Gastroesophageal sphincter (tissue), 4 donors: ENCODE results near the gene ATP5IF1. TPM values are rescaled to one million over a fixed set of nuclear protein-coding genes. Genes with fewer than 3 reads are reported as not detected.
A peak's percentile ranks its signal among the peaks of the same experiment; 100 is the strongest.

ENCODE experiments used
- ATAC-seq: fragments of 150-250 bp; one replicate; pipeline ENCODE4 v1.9.1; 2016; ENCODE audit warnings: mild to moderate bottlenecking, moderate library complexity
- H3K27ac ChIP-seq, 4 donors: fragments of 200-600 bp; sonication (generic) in 3 of 4; 1 replicate in 3 of 4; 2 replicates in 1 of 4; pipeline ENCODE4 v1.5.1; 2016 to 2019
- H3K27me3 ChIP-seq: fragments of 200-600 bp; sonication (generic); one replicate; pipeline ENCODE4 v1.5.1; 2019
- H3K36me3 ChIP-seq, 2 donors: fragments of 200-600 bp; sonication (generic); one replicate each; pipeline ENCODE4 v1.5.1; 2019; ENCODE audit warnings: control low read depth in 1 of 2
- H3K4me1 ChIP-seq, 3 donors: fragments of 200-600 bp; sonication (generic); 1 replicate in 2 of 3; 2 replicates in 1 of 3; pipeline ENCODE4 v1.5.1; 2016 to 2019; ENCODE audit warnings: control low read depth in 2 of 3
- H3K4me3 ChIP-seq, 2 donors: fragments of 200-600 bp; sonication (generic); one replicate each; pipeline ENCODE4 v1.5.1; 2019; ENCODE audit warnings: mild to moderate bottlenecking in 1 of 2, moderate library complexity in 1 of 2
- H3K9me3 ChIP-seq, 3 donors: fragments of 200-600 bp; sonication (generic); one replicate each; pipeline ENCODE4 v1.5.1; 2017 to 2019; ENCODE audit warnings: control low read depth in 2 of 3
- EP300 ChIP-seq: sonication (generic); formaldehyde crosslinking; IDR thresholded peaks from one replicate; pipeline ENCODE4 v1.6.1; 2017; ENCODE audit warnings: antibody characterized with exemption, mild to moderate bottlenecking
- POLR2A ChIP-seq, 2 donors: fragments of 450-650 bp; IDR thresholded peaks; one replicate each; pipeline ENCODE4 v1.6.1; 2017; ENCODE audit warnings: antibody characterized with exemption in 2 of 2, mild to moderate bottlenecking in 2 of 2, moderate library complexity in 1 of 2
- POLR2AphosphoS5 ChIP-seq: sonication (generic); formaldehyde crosslinking; IDR thresholded peaks from one replicate; pipeline ENCODE4 v1.6.1; 2017; ENCODE audit warnings: antibody characterized with exemption
- WGBS, 2 donors: methylation state at CpG; one replicate each; pipeline ENCODE4 v1.1.5; 2018; ENCODE audit warnings: low coverage in 1 of 2; 5-methylcytosine and 5-hydroxymethylcytosine counted together
- total RNA-seq, 4 donors: library from RNA; depleted of rRNA; stranded (reverse); fragments of >200 nt; gene quantifications; one replicate each; pipeline ENCODE4 v1.1.0, GENCODE V29; 2016
- TF ChIP-seq, protein P1 (sequence below), 4 experiments: fragments of 200-600 bp in 2 of 4; fragments of 450-650 bp in 2 of 4; sonication (generic) in 1 of 4; IDR thresholded peaks; one replicate each; pipeline ENCODE4 v1.5.1; 2017 to 2019; ENCODE audit warnings: antibody characterized with exemption in 4 of 4, mild to moderate bottlenecking in 2 of 4, moderate library complexity in 2 of 4

Gene ATP5IF1
- total RNA-seq, 4 donors from 2014 or later = 125 to 266 (median 157) TPM

DNA sequence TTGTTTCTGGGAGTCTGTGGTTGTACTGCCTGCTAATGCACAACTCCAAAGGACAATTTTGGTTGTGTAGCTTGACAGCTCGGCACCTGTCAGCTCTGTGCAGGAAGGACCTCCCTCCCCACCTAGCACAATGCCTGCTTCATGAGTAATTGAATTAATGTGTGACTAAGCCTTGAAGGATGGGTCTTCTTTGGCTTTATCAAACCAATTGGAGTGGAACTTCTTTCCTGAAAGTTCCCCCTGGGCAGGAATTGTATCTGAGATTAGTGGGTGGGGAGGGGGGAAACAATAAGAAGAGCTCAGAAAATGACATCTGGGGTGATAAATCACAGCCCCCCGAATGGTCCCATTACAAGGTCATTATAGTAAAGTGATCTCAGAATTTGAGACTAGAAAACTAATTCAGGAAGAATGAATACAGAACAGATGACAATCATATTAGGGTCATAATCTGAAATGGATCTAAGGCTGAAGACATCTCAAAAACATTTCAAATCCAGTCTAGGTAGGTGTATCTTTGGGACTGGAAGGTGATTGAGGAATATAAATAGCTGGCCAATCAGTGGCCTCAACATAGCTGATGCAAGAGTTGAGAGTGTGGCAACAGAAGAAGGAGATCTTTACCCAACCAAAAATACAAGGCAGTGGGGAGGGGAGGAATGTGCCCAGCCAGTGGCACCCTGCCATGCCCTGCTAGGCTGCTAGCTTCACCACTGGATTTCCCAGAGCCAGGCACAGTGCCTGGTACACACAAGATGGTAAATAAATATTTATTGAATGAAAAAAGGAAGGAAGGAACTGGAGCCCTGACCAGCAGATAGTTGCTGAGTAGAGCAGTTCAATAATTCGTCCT, 13.3 kb downstream of the ATP5IF1 start:
- Histone ChIP-seq H3K4me3 (no peak overlapping the region), H3K36me3 (no peaks in the 10 kb centered on the region)

DNA sequence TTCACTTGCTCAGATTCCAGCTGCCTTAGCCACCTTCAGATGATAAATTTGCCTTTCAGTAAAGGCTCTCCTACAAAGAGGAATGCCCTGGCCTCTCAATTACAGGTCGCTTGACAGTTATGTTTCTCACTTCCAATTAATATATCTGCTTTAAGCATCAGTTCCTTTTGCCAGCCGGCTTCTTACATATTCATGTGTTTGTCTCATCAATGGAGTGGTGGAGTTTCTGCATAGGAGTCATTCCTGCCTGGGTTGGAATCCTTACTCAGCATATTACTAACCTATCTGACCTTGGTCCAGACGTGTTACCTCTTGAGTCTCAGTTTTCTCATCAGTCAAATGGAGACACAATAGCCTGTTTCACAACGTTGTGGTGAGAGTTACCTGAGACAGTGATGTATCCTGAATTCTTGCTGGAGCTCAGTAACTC, 14.0 kb downstream of the ATP5IF1 start:
- ATAC-seq = no peak
- TF ChIP-seq POLR2AphosphoS5 (no peak), POLR2A (IDR thresholded peaks at IDR 0.05) (no peak)
- no peaks in the 10 kb centered on the region for H3K9me3 ChIP-seq
- no peaks in the 10 kb centered on the region for H3K36me3 ChIP-seq
- WGBS, 2 donors = 47 to 49% methylated on average over 3 to 4 of the region's 4 CpGs
- no peak overlapping the region for H3K4me3 ChIP-seq
- H3K27ac ChIP-seq = peak overlapping the region in 2 of 4 donors; percentile 82 to 87
- no peaks in the 10 kb centered on the region for H3K27me3 ChIP-seq
- H3K4me1 ChIP-seq = peaks cover 4 to 34% (median 15%) of the 10 kb centered on the region in 3 donors

More for the DNA sequence above, 13.3 kb downstream of the ATP5IF1 start:
- H3K9me3 ChIP-seq = no peaks in the 10 kb centered on the region
- peak; percentile 35 for ATAC-seq
- TF ChIP-seq EP300 (no peak), POLR2A (IDR thresholded peaks at IDR 0.05) (no peak), POLR2AphosphoS5 (peak; percentile 24)
- TF ChIP-seq, protein P1, sequence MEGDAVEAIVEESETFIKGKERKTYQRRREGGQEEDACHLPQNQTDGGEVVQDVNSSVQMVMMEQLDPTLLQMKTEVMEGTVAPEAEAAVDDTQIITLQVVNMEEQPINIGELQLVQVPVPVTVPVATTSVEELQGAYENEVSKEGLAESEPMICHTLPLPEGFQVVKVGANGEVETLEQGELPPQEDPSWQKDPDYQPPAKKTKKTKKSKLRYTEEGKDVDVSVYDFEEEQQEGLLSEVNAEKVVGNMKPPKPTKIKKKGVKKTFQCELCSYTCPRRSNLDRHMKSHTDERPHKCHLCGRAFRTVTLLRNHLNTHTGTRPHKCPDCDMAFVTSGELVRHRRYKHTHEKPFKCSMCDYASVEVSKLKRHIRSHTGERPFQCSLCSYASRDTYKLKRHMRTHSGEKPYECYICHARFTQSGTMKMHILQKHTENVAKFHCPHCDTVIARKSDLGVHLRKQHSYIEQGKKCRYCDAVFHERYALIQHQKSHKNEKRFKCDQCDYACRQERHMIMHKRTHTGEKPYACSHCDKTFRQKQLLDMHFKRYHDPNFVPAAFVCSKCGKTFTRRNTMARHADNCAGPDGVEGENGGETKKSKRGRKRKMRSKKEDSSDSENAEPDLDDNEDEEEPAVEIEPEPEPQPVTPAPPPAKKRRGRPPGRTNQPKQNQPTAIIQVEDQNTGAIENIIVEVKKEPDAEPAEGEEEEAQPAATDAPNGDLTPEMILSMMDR (IDR thresholded peaks at IDR 0.05) = no peak
- no peaks in the 10 kb centered on the region for H3K27me3 ChIP-seq
- peak overlapping the region; percentile 74 to 87 (median 84) for H3K27ac ChIP-seq
- 11 to 41% methylated on average over 2 to 3 of the region's 3 CpGs for WGBS, 2 donors
- peaks cover 4 to 34% (median 15%) of the 10 kb centered on the region in 3 donors for H3K4me1 ChIP-seq

DNA sequence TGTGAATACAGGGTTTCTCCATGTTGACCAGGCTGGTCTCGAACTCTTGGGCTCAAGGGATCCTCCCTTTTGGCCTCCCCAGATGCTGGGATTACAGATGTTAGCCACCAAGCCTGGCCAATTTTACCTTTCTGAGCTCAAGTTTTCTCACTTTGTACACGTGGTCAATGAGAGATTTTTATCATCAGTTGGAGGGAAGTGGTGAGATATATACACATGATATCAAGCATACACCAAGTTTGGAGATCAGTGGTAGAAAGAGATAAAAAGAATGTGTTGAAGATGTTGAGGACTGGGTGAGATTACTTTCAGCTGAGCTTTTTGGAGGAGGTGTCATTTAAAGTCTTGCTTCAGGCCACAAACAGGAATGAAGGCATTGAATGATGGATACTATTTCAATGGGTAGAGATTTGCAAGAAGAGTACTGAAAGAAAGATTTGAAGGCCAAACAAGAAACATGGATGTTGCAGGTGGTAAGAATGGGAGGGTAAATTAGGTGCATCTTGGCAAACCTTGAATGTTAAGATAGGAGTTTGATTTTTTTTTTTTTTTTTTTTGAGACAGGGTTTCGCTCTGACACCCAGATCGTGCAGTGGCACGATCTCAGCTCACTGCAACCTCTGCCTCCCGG, 20.4 kb downstream of the ATP5IF1 start:
- ATAC-seq = no peak
- WGBS, 2 donors = 76 to 89% methylated on average over 5 to 6 of the region's 6 CpGs
- no peak for TF ChIP-seq POLR2A (IDR thresholded peaks at IDR 0.05)
- TF ChIP-seq, protein P1 (IDR thresholded peaks at IDR 0.05) = no peak
- no peak for TF ChIP-seq POLR2AphosphoS5
- no peak for TF ChIP-seq EP300

DNA sequence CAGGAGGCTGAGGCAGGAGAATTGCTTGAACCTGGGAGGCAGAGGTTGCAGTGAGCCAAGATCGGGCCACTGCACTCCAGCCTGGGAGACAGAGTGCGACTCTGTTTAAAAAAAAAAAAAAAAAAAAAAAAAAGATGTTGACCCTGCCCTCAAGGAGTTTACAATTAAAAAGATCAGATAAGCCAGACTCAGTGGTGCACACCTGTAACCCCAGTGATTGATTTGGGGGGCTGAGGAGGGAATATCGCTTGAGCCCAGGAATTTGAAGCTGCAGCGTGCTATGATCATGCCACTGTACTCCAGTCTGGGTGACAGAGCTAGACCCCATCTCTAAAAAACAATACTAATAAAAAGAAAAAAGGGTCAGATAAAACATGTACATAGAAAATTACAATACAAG, 21.8 kb downstream of the ATP5IF1 start:
- TF ChIP-seq EP300 = no peak
- TF ChIP-seq, protein P1 (IDR thresholded peaks at IDR 0.05) = no peak
- TF ChIP-seq POLR2A (IDR thresholded peaks at IDR 0.05) = no peak
- no peak for TF ChIP-seq POLR2AphosphoS5
- WGBS, 2 donors = 100% methylated on average over 2 of the region's 4 CpGs
- H3K4me3 ChIP-seq = no peak overlapping the region
- H3K9me3 ChIP-seq = no peaks in the 10 kb centered on the region
- H3K27me3 ChIP-seq = no peaks in the 10 kb centered on the region
- H3K27ac ChIP-seq = no peak overlapping the region
- peaks cover 0 to 33% (median 10%) of the 10 kb centered on the region in 3 donors for H3K4me1 ChIP-seq
- H3K36me3 ChIP-seq = no peaks in the 10 kb centered on the region
- ATAC-seq = no peak

More for the DNA sequence above, 20.4 kb downstream of the ATP5IF1 start:
- Histone ChIP-seq H3K36me3 (no peaks in the 10 kb centered on the region), H3K4me3 (no peak overlapping the region), H3K9me3 (no peaks in the 10 kb centered on the region), H3K4me1 (peaks cover 0 to 19% (median 7%) of the 10 kb centered on the region in 3 donors), H3K27ac (no peak overlapping the region), H3K27me3 (no peaks in the 10 kb centered on the region)

DNA sequence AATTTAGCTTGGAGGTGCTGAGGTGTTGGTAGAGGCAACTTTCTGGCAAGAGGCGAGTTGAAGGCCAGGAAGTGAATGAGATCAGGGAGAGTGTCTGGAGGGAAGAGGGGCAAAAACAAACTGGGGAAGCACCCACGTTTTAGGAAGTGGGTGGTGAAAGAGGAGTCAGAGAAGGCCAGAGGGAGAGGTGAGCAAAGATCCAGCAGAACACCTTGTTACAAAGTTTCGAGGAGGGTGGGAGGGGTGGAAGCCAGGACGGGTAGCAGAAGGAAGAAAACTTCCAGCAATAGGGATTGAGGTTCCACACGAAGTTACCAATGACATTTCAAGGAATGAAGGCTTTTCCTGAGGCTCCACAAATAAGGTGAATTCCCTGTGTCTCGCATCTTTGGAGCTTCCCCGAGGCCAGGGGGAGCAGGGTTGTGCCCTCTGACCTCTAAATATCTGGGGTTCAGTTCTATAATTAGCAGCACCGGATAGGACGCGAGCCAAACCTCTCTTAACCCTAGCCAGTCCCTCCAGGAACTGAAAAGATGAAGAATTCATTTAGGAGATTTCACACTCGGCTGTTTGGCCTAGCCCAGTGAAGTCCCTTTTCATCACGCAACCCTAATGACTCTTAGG, 22.8 kb downstream of the ATP5IF1 start:
- no peak for TF ChIP-seq POLR2A (IDR thresholded peaks at IDR 0.05)
- TF ChIP-seq, protein P1 (IDR thresholded peaks at IDR 0.05) = no peak
- TF ChIP-seq EP300 = no peak
- no peak for TF ChIP-seq POLR2AphosphoS5
- H3K36me3 ChIP-seq = no peaks in the 10 kb centered on the region
- peak overlapping the region in 3 of 4 donors; percentile 69 to 99 (median 98) for H3K27ac ChIP-seq
- ATAC-seq = no peak
- peak overlapping the region in 1 of 2 donors; percentile 77 for H3K4me3 ChIP-seq
- H3K4me1 ChIP-seq = peaks cover 0 to 40% (median 10%) of the 10 kb centered on the region in 3 donors
- no peaks in the 10 kb centered on the region for H3K9me3 ChIP-seq
- 4 to 6% methylated on average over 5 to 12 of the region's 12 CpGs for WGBS, 2 donors
- H3K27me3 ChIP-seq = no peaks in the 10 kb centered on the region
